Glomerular endothelial cell (primary cell): ENCODE data around the gene CAMTA1. TPM values are rescaled to one million over a fixed set of nuclear protein-coding genes. Genes with fewer than 3 reads are reported as not detected.

ENCODE experiments used
- DNase-seq: peaks from one replicate; pipeline ENCODE4 v3.0.0-alpha.2; 2011; ENCODE audit warnings: low read depth, low spot score; ENCODE audit errors: extremely low read depth
- total RNA-seq: library from RNA; depleted of rRNA; stranded (reverse); fragments of >200 nt; gene quantifications from 2 replicates; pipeline ENCODE4 v1.2.3, GENCODE V29; 2015

Gene CAMTA1
- total RNA-seq, 1 donor from 2014 or later: 111 TPM

DNA sequence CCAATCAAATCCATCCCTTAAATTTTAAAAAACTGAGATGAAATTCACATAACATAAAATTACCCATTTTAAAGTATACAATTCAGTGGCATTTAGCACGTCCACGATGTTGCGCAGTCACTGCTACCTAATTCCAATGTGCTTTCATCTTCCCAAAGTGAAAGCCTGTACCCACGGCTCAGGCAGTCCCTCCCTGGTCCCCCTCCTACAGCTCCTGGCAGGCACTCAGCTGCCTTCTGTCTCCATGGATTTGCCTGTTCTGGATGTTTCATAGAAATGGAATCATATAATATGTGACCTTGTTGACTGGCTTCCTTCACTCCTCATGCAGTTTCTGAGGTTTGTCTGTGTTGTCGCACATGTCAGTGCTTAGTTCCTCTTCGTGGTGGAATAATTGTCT is 386.3 kb downstream of the CAMTA1 start:
- no peak for DNase-seq

DNA sequence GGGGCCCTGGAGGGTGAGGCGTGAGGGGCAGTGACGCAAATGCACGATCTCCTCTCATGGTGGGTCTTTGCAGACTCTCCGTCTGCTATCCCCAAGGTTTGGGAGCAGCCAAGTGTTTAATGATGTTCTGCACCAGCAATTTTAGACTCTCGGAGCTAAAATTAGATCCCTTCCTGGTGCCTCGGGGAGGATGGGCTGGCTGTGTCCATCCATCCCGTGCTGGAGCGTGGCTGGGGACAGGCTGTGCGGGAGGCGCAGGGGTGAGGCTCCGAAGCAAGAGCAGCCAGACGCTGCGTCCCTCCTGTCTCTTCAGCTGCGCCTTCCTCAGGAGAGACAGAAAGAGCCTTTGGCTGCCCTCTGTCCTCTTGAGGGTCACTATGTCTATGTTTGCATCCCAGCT is 387.6 kb downstream of the CAMTA1 start:
- DNase-seq: no peak

DNA sequence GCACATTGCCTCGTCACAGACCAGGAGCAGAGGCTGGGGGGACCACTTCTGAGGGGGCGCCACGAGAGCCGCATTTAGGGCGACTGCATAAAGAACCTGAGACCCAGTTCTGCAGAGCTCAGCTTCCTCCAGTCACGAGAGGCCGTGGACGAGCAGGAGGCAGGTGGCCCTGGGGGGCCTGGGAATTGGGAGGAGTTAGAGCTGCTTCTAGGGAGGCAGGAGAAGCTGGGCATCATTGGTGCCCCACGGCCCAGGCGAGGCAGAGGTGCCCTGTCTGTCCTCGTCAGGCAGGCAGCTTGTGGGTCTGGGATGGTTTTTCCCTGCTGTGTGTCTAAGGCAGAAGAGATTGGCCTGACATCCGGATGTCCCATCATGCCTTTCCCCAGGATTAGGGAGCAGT is 389.3 kb downstream of the CAMTA1 start:
- no peak for DNase-seq

DNA sequence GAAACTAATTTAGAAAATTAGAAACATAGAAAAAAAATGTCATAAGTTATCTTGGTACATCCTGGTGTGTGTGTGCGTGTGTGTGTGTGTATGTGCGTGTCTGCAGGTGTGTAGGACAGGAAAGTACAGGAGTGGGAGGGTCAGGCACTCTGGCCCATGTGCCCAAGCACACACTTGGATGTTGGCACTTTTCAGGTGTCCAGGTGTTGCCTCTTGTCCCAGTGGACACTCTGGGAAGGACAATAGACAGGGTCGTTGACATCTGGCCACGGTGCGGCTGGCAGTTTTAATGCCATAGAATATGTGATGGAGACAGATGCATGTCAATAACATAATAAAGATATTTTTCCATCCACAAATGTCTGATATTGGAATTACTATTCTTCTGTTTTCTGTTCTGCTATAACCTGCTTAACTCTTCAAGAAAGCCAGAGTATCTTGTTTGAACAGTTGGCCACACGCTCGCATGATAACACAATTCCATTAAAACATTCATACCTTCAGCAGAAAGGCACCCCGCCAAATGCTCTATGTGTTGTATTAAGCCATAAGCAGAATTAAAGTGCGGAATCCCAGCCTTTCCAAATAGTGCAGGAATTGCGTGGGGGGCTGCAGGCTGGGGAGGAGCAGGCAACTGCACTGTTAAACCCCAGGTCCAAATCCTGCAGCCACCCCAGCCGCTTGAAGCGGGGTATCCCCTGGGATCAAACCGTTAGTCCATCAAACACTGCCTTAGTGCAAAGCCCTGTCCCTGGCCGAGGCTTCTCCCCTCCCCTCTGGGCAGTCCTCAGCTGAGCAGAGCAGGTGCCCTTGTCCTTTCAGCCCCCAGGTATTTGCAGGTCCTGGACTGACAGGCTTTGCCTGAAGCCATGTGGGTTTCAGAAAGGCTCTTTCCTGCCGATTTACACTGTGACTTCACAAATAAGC is 390.0 kb downstream of the CAMTA1 start:
- DNase-seq: no peak

DNA sequence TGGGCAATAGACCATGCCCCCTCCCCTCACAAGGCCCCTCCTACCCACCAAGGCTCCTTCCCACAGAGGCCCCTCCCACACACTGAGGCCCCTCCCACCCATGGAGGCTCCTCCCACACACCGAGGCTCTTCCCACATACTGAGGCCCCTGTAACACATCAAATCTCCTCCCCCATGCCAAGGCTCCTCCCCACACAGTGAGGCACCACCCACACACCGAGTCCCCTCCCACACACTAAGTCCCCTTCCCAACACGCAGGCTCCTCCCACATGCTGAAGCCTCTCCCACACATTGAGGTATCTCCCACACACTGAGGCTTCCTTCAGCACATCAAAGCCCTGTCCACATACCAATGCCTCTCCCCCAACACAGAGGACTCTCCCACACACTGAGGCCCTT is 391.8 kb downstream of the CAMTA1 start:
- DNase-seq: no peak

DNA sequence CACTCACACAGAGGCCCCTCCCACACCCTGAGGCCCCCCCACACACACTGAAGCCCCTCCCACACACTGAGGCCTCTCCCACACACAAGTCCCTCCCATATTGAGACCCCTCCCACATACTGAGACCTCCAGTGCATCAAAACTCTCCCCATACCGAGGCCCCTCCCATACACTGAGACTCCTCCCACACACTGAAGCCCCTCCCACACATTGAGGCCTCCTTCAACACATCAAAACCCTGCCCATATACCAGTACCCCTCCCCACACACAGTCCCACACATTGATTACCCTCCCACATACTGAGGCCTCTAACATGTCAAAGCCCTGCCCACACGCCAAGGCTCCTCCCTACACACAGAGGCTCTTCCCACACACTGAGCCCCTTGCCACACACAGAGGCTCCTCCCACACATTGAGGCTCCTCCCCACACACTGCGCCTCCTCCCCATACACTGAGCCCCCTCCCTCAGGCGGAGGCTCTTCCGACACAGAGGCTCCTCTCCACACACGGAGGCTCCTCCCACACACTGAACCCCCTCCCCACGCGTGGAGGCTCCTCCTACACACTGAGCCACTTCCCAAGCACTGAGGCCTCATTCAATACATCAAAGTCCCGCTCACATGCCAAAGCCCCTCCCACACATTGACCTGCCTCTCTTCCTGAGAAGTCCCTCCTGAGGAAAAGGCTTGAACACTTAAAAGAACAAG is 392.3 kb downstream of the CAMTA1 start:
- no peak for DNase-seq

DNA sequence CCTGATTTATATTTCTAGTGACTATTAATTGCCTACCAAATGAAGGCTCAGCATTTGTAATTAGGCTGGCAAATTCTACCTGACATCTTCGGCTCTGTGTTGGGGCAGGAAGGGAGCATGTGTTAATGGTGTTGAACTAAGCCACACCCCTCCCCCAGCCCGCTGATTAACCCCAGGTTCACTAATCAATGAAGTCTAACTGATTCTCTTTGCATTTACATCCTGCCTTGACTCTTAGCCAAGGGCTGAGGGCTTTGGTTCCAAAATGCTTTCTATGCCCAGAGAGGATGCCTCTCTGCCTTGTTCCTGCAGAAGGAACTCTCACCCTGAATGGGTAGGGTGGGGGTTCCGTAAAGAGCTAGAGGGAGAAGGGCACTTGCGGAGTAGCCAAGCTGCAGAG is 393.1 kb downstream of the CAMTA1 start:
- DNase-seq: no peak

DNA sequence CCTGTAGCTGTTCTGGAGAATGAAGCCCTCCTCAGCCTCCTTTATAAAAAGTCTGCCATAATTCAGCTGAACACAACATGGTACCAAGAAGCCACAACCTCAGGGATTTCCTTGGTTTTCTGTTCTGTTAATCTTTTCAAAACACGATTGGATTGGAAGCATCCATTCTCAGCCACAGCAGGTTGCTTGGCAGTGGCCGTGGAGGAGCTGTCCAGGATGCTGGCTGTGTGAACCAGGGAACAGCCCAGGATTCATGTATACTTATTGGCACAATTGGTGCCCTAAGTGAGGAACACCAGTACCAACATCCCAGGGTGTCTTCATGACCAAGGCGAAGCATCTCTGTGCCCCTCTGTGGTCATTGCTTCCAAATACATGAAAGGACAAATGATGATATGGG is 393.5 kb downstream of the CAMTA1 start:
- no peak for DNase-seq

DNA sequence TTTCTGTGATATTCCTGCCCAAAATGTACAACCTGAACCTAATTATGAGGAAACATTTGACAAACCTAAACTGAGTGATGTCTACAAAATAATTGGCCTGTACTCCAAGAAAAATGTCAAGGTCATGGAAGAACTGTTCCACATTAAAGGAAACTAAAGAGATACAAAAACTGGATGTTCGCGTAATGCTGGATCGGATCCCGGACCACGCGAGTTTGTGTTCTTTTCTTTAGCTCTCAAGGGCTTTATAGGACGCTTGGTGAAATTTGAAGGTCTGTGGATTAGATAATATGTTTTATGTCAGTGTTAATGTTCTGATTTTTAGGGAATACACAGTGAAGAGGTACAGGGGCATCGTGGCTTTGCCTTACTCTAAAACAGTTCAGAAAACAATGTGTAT is 400.5 kb downstream of the CAMTA1 start:
- no peak for DNase-seq

DNA sequence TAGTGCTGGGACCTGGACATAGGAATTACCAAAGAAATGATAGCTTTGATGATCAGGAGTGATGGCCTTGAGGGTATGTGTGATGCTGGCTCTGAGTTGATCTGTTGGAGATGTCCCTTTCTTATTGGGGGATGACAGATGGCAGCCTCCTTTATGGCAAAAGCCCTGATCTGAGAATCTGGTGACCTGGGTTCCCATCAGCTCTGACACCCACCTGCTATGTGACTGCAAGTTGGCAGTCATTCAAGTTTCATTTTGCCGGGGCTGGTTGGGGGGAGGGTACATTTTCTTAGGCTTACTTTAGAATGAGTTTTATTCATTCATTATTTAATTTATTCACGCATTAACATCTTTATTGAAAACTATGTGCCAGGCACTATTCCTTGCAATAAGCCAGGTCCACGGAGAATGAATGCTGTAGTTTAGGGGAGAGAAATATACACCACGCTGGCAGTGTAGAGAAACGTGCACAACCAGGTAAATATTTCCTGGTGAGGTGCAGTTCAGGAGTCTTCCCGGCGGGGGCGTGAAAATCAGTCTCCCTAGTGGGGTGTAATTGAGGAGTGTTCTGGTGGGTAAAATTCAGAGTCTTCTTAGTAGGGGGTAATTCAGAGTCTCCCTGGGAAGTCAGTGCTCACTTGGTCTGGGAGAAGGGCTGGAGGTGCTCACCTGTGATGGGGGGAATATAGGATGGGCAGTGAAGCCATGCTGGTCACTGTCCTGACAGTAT is 401.3 kb downstream of the CAMTA1 start:
- DNase-seq: no peak

DNA sequence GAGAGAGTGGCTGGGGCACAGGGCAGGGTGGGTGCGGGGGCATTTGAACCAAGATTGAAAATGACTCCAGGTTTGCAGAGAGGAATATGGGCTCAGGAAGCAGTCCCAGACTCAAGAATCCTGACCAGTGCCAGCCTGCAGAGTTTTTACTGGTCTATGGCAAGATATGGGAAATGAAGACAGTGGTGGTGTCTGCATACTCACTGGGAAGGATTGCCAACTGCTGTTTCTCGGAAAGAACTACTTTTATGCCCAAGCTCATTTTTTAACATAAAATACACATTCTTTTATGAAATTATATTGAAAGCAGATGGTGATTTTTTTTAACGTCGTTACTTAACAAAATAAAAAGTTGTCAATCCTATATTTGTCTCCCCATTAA is 401.8 kb downstream of the CAMTA1 start:
- no peak for DNase-seq

DNA sequence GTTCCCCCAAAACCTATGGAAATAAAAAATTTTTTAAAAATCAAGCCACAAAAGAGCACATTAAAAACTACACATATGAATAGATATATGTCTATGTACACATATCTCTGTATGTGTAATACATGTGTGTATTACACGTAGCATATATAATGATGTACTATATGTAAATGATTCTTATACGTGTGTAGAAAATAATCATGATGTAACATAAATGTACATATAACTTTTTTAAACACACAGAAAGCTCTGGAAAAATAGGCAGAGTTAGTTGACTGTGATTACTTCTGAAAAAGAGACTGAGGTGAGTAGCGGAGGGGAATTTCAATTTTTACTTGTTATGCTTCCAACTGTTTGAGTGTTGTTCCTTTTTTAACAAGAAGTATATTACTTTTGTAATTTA is 405.0 kb downstream of the CAMTA1 start:
- DNase-seq: no peak

DNA sequence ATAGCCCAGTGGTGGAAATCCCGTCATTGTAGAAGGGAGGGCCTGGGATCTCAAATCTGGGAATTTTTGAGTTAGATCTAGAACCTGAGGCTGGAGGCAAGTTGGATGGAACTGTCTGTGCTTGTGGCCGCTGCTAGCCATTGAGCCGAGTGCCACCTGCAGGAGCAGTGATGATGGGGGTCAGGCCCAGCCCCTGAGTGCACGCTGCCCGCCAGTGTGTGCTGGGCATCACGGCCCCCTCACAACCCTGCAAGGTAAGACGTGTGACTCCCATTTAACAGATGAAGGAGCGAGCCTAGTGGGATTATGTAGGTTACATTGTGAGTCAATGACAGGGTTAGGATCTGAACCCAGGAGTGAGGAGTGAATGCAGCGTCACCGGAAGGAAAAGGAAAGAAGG is 407.2 kb downstream of the CAMTA1 start:
- no peak for DNase-seq

DNA sequence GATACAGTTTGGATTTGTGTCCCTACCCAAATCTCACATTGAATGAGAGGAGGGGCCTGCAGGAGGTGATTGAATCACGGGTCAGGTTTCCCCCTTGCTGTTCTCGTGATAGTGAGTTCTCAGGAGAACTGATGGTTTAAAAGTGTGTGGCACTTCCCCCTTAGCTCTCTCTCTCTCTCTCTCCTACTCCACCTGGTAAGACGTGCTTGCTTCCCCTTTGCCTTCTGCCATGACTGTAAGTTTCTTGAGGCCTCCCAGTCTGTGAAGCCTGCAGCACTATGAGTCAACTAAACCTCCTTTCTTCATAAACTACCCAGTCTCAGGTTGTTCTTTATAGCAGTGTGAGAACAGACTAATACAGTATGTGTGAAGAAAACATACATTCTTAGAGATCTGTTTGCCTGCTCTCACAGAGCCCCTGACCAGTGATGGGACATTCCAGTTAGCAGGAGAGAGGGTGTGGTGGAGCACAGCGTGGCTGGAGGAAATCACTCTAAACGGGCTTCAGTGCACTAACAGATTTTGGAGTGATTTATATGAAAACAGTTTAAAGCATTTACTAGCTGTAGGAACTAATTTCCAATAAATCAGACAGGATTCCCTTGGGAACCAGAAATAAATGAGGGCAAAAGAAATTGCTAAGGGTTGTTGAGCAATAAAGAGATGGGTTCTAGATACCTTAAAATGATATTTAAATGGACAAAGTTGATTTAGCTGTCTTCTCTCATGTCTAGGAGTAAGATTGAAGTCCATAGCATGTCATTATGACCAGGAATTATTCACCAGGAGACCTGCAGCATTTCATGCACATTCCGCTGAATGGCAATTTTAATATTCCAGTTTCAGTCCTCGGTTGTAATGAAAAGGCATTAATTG is 411.0 kb downstream of the CAMTA1 start:
- DNase-seq: no peak

DNA sequence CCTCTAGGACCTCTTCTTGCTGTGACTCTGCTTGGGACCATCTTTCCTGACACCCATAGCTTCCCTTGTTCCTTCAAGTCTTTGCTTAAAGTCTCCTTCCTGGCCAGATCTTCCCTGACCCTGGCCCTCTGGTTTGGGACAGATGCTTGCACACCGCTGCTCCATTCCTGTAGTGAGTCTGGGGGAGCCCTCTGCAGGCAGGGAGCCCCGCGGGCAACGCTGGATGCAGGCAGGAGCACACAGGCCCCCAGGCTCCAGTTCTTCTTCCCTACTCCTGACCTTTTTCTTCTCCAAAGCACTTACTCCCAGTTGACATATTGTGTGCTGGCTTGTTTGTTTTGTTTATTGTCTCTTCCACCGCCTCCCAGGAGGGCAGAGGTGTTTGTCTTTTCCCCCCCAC is 413.4 kb downstream of the CAMTA1 start:
- DNase-seq: no peak

DNA sequence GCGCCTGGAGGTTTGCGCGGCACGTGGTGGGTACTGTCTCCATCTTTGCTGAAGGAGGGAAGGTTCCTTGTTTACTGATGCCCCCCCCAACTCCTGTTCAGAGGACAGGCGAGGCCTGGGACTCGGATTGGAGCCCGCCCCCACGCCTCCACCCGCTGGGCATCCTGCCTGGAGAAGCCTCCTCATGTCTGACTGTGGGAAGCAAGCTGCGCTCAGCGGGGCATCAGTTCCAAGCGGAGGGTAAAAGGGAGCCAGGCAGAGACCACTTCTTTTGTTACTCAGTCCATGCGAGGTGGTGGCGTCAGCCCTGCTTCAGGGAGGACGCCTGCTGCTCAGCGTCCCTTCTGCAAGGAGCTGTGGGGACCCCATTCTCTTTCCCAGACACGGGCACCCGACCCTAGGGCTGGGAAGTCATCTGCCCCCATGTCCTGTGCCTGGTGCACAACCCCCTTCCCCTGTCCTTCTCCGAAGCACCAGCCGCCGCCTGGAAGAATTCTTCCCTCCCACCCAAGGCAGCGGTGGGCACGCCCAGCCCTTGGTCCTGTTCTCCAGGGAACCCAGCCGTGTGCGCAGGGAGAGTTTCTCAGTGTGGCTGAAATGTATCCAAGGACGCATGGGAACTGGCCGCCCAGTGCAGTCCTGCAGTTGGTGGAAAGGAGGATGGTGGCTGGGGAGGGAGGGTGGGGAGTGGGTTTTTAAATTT is 414.0 kb downstream of the CAMTA1 start:
- DNase-seq: no peak

DNA sequence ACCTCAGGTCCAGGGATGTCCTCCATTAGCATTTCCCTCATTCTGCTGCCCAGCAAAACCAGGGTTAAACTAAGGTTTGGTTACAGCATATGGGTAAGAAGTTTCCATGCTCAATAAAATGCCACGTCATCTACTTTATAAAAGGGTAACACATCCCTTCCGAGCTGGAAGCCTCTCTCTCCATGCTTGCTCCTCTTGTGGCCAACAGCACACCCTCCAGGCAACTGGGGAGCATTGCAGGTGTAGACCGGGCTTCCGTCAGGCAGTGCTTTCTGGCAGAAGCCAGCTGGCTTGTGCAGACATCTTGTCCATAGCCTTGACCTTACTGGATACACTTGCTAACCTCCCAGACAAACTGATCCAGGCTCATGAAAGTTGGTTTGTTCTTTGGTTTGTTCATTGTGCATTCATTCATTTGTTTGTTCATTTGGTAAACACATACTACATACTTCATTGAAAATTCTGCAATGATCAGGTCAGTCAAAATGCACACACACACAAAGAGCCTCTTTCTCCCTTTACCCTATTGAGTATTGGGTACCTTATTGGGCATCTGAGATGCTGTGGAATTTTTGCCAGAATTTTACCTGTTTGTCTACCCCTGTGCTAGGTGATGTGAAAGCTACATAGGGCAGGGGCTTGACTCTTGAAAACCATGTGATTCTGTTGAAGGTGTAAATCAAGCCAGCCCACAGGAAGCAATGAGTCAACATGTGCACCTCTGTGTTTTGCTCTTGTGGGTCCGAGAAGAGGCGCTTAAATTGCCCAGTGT is 422.8 kb downstream of the CAMTA1 start:
- peak; percentile 23 for DNase-seq

DNA sequence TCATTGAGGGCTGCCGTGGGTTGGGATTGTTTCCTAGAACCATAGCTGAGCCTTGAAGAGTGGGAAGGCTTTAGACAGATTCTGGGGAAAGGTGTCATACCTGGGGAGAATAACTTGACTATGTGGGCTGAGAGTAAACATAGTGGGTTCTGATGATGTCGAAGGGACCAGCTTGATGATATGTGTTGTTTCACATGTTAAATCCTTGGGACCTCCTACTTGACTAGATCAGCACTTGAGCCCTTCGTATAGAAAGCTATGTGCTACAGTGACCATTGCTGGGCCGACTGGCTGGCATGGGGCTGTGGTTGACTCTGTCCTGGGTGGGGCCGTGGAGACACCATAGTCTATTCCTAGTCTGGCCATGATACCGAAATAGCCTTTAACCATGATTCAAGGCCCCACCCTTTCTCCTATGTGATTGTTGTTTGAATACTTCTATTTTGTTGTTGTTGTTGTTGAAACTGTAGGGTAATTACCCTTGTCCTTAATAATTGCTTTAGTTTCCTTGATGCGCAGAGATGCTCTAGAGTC is 423.5 kb downstream of the CAMTA1 start:
- no peak for DNase-seq

DNA sequence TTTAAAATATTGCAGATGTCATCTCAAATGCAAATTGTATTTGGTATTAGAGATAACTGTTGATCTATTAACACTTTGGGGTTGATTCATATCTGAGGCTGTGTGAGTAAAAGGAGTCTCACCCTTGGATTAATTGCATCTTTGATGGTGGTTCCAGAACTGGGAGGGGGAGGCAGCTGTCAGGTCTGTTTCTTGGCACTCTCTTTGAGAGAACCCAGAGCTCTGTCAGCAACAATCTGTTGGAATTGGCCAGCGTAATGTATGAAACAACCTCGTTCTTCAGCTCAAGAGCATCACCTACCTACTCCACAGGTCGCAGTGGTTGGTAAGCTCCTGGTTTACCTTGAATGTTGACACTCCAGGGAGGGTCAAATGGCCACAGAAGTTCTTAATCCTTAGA is 424.1 kb downstream of the CAMTA1 start:
- no peak for DNase-seq
